HG03025 (cell line): ENCODE data around the gene ADPRS.

ENCODE experiments used
- ATAC-seq: cut with Tn5 transposase; IDR thresholded peaks from one replicate; pipeline ENCODE4 v1.9.1; 2021; ENCODE audit warnings: mild to moderate bottlenecking, moderate library complexity; ENCODE audit not compliant: unreplicated experiment, low FRiP score

Gene ADPRS

GRCh38 chr1:36088577-36089392 lies at the start of gene ADPRS:
TSS of gene ADPRS (plus strand) at chr1:36088892. CDS start at chr1:36088905, 13 bp downstream.
- peak; percentile 69 for ATAC-seq

- ATAC-seq: no peak
These were observed 48.5 kb upstream of the ADPRS start for GRCh38 chr1:36040238-36040637.

GRCh38 chr1:36051821-36052220 lies 36.9 kb upstream of the ADPRS start:
- ATAC-seq: no peak

- ATAC-seq: no peak
These were observed 34.7 kb upstream of the ADPRS start for GRCh38 chr1:36053978-36054377.

- ATAC-seq: no peak
These were observed 33.0 kb upstream of the ADPRS start for GRCh38 chr1:36055706-36056105.

GRCh38 chr1:36062315-36062714 lies 26.4 kb upstream of the ADPRS start:
- no peak for ATAC-seq

GRCh38 chr1:36067871-36068270 lies 20.8 kb upstream of the ADPRS start:
- ATAC-seq: no peak

GRCh38 chr1:36068866-36069265 lies 19.8 kb upstream of the ADPRS start:
- ATAC-seq: no peak

GRCh38 chr1:36070349-36070748 lies 18.3 kb upstream of the ADPRS start:
- no peak for ATAC-seq

GRCh38 chr1:36076979-36077573 lies 11.6 kb upstream of the ADPRS start:
- no peak for ATAC-seq

GRCh38 chr1:36080236-36080635 lies 8.5 kb upstream of the ADPRS start:
- ATAC-seq: no peak

GRCh38 chr1:36080801-36081200 lies 7.9 kb upstream of the ADPRS start:
- ATAC-seq: no peak

- ATAC-seq: no peak
These were observed 6.7 kb upstream of the ADPRS start for GRCh38 chr1:36081926-36082485.

GRCh38 chr1:36083219-36083618 lies 5.5 kb upstream of the ADPRS start:
- no peak for ATAC-seq

GRCh38 chr1:36083635-36084496 lies 4.8 kb upstream of the ADPRS start, which contains the start of gene TEKT2:
TSS of gene TEKT2 (plus strand) at chr1:36084094. CDS start at chr1:36084922, 828 bp downstream.
- no peak for ATAC-seq

GRCh38 chr1:36084497-36085115 lies 4.1 kb upstream of the ADPRS start:
- ATAC-seq: no peak

- no peak for ATAC-seq
These were observed 3.6 kb upstream of the ADPRS start for GRCh38 chr1:36085126-36085525.

GRCh38 chr1:36085686-36086526 lies 2.8 kb upstream of the ADPRS start:
- ATAC-seq: no peak

GRCh38 chr1:36086529-36087232 lies 2.0 kb upstream of the ADPRS start:
- ATAC-seq: no peak
